Right atrium auricular region (tissue), 2 donors: ENCODE measurements around the gene TAF1D. TPM values are rescaled to one million over a fixed set of nuclear protein-coding genes. Genes with fewer than 3 reads are reported as not detected.
A peak's percentile ranks its signal among the peaks of the same experiment; 100 is the strongest.
"Not testable (repeated sequence)": the region's sequence is repeated elsewhere in the genome, so short reads cannot be mapped to it uniquely, and the experiment has no call there.

ENCODE experiments used
- DNase-seq: peaks from one replicate; pipeline ENCODE4 v3.0.0-alpha.2; 2019; ENCODE audit warnings: low spot score
- H3K27ac ChIP-seq, 2 donors: fragments of 200-600 bp; sonication (generic); 1 replicate in 1 of 2; 2 replicates in 1 of 2; pipeline ENCODE4 v1.5.1; 2016 to 2019
- H3K27me3 ChIP-seq, 2 donors: fragments of 200-600 bp; sonication (generic); one replicate each; pipeline versions ENCODE4 v1.5.1 to v1.6.0; 2017 to 2019
- H3K36me3 ChIP-seq: fragments of 200-600 bp; sonication (generic); one replicate; pipeline ENCODE4 v1.5.1; 2016
- H3K4me1 ChIP-seq, 2 donors: fragments of 200-600 bp; sonication (generic); one replicate each; pipeline versions ENCODE4 v1.5.1 to v1.6.0; 2017 to 2019
- H3K4me3 ChIP-seq, 2 donors: fragments of 200-600 bp; sonication (generic); 1 replicate in 1 of 2; 2 replicates in 1 of 2; pipeline ENCODE4 v1.5.1; 2017 to 2019; ENCODE audit warnings: mild to moderate bottlenecking in 1 of 2, moderate library complexity in 1 of 2
- H3K9me3 ChIP-seq, 2 donors: fragments of 200-600 bp; sonication (generic); one replicate each; pipeline ENCODE4 v1.5.1; 2019
- total RNA-seq, 2 donors: library from RNA; depleted of rRNA; stranded (reverse); fragments of >200 nt; gene quantifications; one replicate each; pipeline ENCODE4 v1.1.0, GENCODE V29; 2016
- TF ChIP-seq, protein P1 (sequence below), 2 donors: fragments of 200-600 bp; sonication (generic); IDR thresholded peaks; one replicate each; pipeline ENCODE4 v1.5.1; 2019; ENCODE audit warnings: antibody characterized with exemption in 2 of 2

The TAF1D gene
- total RNA-seq, 2 donors from 2014 or later: 33.0 to 36.0 TPM

DNA sequence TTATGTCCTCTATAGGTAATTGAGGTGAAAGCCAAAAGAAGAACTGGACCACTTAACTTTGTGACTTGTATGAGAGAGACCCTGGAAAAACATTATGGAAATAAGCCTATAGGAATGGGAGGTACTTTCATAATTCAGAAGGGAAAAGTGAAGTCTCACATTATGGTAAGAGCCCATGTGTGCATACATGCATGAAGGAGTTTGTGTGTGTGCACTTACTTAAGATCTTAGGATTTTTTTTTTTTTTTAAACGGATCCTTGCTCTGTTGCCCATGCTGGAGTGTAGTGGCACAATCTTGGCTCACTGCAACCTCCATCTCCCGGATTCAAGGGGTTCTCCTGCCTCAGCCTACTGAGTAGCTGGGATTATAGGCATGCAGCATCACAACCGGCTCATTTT lies 16.0 kb upstream of the TAF1D start:
- Histone ChIP-seq H3K4me3 (no peak overlapping the region), H3K4me1 (no peaks in the 10 kb centered on the region), H3K27me3 (no peaks in the 10 kb centered on the region), H3K9me3 (no peaks in the 10 kb centered on the region), H3K27ac (no peak overlapping the region), H3K36me3 (peaks cover 79% of the 10 kb centered on the region)
- TF ChIP-seq, protein P1, sequence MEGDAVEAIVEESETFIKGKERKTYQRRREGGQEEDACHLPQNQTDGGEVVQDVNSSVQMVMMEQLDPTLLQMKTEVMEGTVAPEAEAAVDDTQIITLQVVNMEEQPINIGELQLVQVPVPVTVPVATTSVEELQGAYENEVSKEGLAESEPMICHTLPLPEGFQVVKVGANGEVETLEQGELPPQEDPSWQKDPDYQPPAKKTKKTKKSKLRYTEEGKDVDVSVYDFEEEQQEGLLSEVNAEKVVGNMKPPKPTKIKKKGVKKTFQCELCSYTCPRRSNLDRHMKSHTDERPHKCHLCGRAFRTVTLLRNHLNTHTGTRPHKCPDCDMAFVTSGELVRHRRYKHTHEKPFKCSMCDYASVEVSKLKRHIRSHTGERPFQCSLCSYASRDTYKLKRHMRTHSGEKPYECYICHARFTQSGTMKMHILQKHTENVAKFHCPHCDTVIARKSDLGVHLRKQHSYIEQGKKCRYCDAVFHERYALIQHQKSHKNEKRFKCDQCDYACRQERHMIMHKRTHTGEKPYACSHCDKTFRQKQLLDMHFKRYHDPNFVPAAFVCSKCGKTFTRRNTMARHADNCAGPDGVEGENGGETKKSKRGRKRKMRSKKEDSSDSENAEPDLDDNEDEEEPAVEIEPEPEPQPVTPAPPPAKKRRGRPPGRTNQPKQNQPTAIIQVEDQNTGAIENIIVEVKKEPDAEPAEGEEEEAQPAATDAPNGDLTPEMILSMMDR (IDR thresholded peaks at IDR 0.05): no peak
- no peak for DNase-seq

DNA sequence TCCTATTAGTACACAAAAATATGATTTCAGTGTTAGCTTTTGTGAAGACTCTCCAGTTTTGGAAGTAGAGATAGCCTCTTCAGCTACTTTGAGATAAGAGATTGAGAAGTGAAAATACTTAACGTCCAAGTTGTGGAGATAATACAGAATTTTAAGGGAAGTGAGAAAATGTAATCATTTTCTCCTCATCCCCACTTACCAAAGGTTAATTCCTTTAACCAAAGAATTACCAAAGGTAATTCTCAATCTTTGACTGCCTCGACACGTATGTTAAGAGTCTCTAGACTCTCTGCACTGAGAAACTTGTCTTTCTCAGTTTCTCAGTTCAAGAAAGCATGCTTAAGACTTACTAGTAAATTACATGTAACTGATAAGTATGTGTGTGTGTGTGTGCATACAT lies 15.5 kb upstream of the TAF1D start:
- Histone ChIP-seq H3K9me3 (no peaks in the 10 kb centered on the region), H3K4me3 (no peak overlapping the region), H3K36me3 (peaks cover 74% of the 10 kb centered on the region), H3K27me3 (no peaks in the 10 kb centered on the region), H3K27ac (no peak overlapping the region), H3K4me1 (no peaks in the 10 kb centered on the region)
- no peak for DNase-seq
- TF ChIP-seq, protein P1 (IDR thresholded peaks at IDR 0.05): no peak

DNA sequence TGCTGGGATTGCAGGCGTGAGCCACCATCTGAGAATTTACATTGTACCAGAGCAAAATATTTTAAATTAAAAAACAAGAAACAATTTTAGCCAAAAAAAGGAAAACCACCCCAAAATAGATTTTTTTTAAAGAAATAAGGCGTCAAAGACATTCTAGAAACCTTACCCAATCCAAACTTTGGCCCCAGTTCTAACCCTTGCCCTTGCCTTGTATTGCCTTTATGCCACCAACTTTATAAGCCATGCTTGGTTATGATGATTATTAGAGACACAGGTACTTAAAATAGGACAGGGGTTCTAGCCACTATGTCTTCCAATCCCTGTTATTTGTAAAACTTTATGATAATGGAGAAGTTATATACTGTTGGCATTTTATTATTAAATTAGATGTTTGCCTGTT lies 11.9 kb upstream of the TAF1D start:
- H3K4me3 ChIP-seq: no peak overlapping the region
- no peaks in the 10 kb centered on the region for H3K4me1 ChIP-seq
- no peaks in the 10 kb centered on the region for H3K27me3 ChIP-seq
- peaks cover 39% of the 10 kb centered on the region for H3K36me3 ChIP-seq
- no peaks in the 10 kb centered on the region for H3K9me3 ChIP-seq
- TF ChIP-seq, protein P1 (IDR thresholded peaks at IDR 0.05): no peak
- no peak for DNase-seq
- H3K27ac ChIP-seq: no peak overlapping the region

DNA sequence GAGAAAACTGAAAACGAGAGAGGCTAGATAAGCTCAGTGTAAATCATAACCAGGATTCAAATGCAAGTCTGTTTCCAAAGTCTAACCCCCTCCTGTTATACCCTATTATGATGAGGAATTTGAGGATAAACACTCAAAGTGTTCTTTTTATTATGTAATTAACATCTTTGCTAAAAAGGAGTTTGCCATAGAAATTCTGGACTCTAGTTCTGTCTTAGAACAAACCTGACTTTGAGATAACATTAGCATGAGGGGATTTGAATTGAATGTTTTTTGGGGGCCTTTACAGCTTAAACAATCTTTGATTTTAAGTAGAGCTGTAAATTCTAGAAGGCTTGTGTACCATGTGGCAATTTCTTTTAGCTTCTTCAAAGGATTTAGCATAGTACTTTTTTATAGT lies 9.7 kb upstream of the TAF1D start:
- TF ChIP-seq, protein P1 (IDR thresholded peaks at IDR 0.05): no peak
- H3K27me3 ChIP-seq: no peaks in the 10 kb centered on the region
- no peaks in the 10 kb centered on the region for H3K9me3 ChIP-seq
- no peak overlapping the region for H3K27ac ChIP-seq
- no peak overlapping the region for H3K4me3 ChIP-seq
- H3K4me1 ChIP-seq: no peaks in the 10 kb centered on the region
- no peak for DNase-seq
- peaks cover 17% of the 10 kb centered on the region for H3K36me3 ChIP-seq

DNA sequence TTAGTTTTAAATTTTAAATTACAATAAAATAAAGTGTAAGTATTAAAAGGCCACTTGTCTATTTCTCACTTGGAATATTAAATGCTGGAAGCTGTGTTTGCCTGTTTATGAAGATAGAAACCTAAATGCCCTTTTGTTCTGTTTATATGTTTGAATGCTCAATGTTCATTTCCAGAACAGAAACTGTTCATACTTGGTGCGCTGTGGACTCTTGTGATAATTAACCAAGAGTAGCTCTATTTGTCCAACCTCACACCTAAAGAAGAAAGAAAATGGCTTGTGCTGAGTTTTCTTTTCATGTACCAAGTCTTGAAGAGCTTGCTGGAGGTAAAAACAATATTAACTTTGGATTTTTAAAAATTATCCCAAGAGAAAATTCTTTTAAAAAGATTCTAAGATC lies 5.8 kb upstream of the TAF1D start:
- Histone ChIP-seq H3K27me3 (no peaks in the 10 kb centered on the region), H3K4me3 (no peak overlapping the region), H3K36me3 (peaks cover 7% of the 10 kb centered on the region), H3K4me1 (peaks cover 0 to 7% of the 10 kb centered on the region in 2 donors), H3K27ac (no peak overlapping the region), H3K9me3 (no peaks in the 10 kb centered on the region)
- DNase-seq: no peak
- TF ChIP-seq, protein P1 (IDR thresholded peaks at IDR 0.05): no peak

DNA sequence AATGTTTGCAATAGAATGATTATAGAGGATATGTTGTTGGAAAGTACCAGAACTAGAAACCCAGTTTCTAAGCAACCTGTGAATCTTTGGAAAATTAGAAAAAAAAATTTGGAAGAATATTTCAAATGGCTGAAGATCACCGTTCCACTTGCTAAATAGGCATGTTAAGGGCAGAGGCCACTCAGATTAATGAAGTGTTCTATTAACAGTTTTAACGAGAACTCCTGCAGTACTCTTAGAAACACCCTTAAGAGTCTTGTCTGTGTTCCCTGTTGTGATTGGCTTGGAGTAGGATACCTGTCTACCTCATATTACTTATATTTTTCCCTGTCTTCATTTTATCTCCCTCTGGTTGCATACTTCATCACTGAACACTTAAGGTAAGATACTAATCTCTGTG lies 4.8 kb upstream of the TAF1D start:
- no peak overlapping the region for H3K4me3 ChIP-seq
- TF ChIP-seq, protein P1 (IDR thresholded peaks at IDR 0.05): no peak
- H3K36me3 ChIP-seq: peaks cover 7% of the 10 kb centered on the region
- H3K4me1 ChIP-seq: peaks cover 0 to 9% of the 10 kb centered on the region in 2 donors
- H3K27ac ChIP-seq: peak overlapping the region in 1 of 2 donors; percentile 77
- no peak for DNase-seq
- H3K27me3 ChIP-seq: no peaks in the 10 kb centered on the region
- H3K9me3 ChIP-seq: no peaks in the 10 kb centered on the region

DNA sequence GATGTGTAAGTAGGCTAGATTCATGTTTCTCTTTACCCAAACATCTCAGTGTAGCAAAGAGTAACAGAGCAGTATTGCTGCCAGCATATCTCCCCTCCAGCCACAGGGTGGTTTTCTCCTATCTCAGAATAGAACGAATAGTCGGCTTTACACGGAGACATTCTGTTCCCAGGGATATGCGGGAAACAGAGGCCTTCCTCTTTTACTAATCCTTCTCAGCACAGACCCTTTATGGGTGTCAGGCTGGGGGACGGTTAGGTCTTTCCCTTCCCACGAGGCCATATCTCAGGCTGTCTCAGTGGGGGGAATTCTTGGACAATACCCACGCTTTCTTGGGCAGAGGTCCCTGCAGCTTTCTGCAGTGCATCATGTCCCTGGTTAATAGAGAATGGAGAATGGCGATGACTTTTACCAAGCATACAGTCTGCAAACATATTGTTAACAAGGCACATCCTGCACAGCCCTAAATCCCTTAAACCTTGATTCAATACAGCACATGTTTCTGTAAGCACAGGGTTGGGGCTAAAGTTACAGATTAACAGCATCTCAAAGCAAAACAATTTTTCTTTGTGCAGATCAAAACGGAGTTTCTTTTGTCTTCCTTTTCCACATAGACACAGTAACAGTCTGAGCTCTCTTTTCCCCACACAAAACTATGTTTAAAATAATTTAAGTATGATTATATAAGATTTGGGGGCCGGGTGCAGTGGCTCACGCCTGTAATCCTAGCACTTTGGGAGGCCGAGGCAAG lies 3.9 kb upstream of the TAF1D start:
- not testable (repeated sequence) for H3K9me3 ChIP-seq

More for the DNA sequence above, 3.9 kb upstream of the TAF1D start:
- Histone ChIP-seq H3K4me1 (peaks cover 0 to 12% of the 10 kb centered on the region in 2 donors), H3K27ac (peak overlapping the region; percentile 55 to 77)
- H3K27me3 ChIP-seq, H3K4me3 ChIP-seq, DNase-seq, H3K36me3 ChIP-seq: not testable (repeated sequence)
